Activated CD8-positive, alpha-beta T cell treated with anti-CD3 and anti-CD28 coated beads for 36 hours (primary cell): ENCODE data around the gene EIF5A. TPM values are rescaled to one million over a fixed set of nuclear protein-coding genes. Genes with fewer than 3 reads are reported as not detected.

Experiments
- ATAC-seq: fragments of 200-7000 bp; cut with Tn5 transposase; one replicate; pipeline ENCODE4 v1.10.0; 2021; ENCODE audit warnings: mild to moderate bottlenecking, moderate library complexity
- CTCF ChIA-PET: fragments of 350-600 bp; sonication (Branson Sonifier 250); formaldehyde crosslinking; loops from one replicate; lab custom pipeline; 2021; ENCODE audit warnings: antibody characterized with exemption; lab: Charles Lee
- POLR2A ChIA-PET: fragments of 350-600 bp; sonication (Branson Sonifier 250); formaldehyde crosslinking; loops from one replicate; lab custom pipeline; 2021; ENCODE audit warnings: antibody characterized with exemption; lab: Charles Lee
- DNase-seq: peaks from one replicate; pipeline ENCODE4 v3.0.0-alpha.2; 2020
- H3K27ac Mint-ChIP-seq: one replicate; pipeline ENCODE4 v1.8.0; 2021; ENCODE audit warnings: mild to moderate bottlenecking, mixed read lengths
- H3K27me3 Mint-ChIP-seq: one replicate; pipeline ENCODE4 v1.8.0; 2021; ENCODE audit warnings: mixed read lengths
- H3K36me3 Mint-ChIP-seq: one replicate; pipeline ENCODE4 v1.8.0; 2021; ENCODE audit warnings: low read depth, mixed read lengths
- H3K4me1 Mint-ChIP-seq: one replicate; pipeline ENCODE4 v1.8.0; 2021; ENCODE audit warnings: low read depth, mixed read lengths
- H3K4me3 Mint-ChIP-seq: one replicate; pipeline ENCODE4 v1.8.0; 2021; ENCODE audit warnings: mild to moderate bottlenecking, moderate library complexity, mixed read lengths
- H3K9me3 Mint-ChIP-seq: one replicate; pipeline ENCODE4 v1.8.0; 2021; ENCODE audit warnings: mixed read lengths
- intact Hi-C: fragments of 100-400 bp; cut with micrococcal nuclease; formaldehyde crosslinking; loops from one replicate; pipeline ENCODE4 v1.10.0; 2022
- total RNA-seq, 2 experiments: library from RNA; stranded (reverse); gene quantifications; one replicate each; pipeline ENCODE4 v1.2.3, GENCODE V29; 2021
- TF ChIP-seq, protein P1 (sequence below): fragments of 200-600 bp; IDR thresholded peaks from one replicate; pipeline ENCODE4 v1.8.0; 2022; ENCODE audit warnings: antibody characterized with exemption, mild to moderate bottlenecking

EIF5A gene
- total RNA-seq, 2 experiments from 2014 or later: 1,064 TPM

DNA sequence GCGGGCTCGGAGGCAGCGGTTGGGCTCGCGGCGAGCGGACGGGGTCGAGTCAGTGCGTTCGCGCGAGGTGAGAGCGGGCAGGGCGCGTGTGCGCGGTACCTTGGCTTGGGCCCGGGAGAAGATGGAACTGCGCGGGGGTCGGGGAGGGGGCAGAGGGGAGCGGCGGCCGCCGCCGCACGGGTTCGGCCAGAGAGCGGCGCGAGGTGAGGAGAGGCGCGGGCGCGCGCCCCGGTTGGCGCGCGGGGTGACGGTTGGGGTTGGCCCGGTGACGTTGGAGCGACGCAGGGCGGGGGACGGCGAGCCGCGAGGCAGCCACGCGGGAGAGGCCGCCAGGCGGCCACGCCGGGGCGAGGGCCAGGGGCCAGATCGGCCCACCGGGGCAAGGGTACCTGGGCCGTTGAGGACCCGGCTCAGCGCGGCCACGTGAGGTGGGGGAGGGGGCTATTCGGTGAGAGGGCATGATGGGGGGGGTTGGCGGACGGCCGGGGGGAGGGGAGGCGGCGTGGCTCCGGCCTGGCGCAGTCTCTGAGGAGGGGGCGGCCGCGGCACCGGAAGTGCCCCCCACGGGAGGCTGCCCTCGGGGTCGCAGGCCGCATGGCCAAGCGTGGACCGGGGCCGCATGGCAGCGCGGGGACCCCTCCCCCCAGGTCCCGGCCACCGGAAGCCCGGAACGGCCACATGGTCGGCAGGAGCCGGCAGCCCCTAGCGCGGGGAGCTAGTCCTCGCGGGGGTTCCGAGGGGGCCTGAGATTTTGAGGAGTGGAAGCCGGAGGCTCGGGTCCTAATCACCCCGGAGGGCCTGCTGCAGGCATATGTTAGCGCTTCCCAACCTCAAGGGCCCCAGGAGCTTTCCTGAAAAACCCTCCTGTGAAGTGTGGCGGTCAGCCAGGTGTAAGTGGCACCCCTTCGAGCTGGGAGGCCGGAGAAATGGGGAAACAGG, 527 bp downstream of the EIF5A start:
- intact Hi-C loops: no loop called here
- Mint-ChIP-seq H3K27me3 (no peaks in the 10 kb centered on the region), H3K4me1 (peaks cover 45% of the 10 kb centered on the region), H3K36me3 (peaks cover 46% of the 10 kb centered on the region), H3K27ac (peak overlapping the region; percentile 98), H3K4me3 (peak overlapping the region; percentile 94), H3K9me3 (peaks cover 2% of the 10 kb centered on the region)
- peak; percentile 58 for DNase-seq
- ChIA-PET POLR2A (interaction anchor here (0.6 to 9.0 kb wide), 25 partner anchors 10 to 378 kb away, joined by 3 to 150 read pairs (median 4); partner anchors contain the start of genes ACADVL, ACAP1, CD68 and CTDNEP1), CTCF (interaction anchor here (0.6 to 0.9 kb wide), 2 partner anchors 47 to 276 kb away, joined by 3 read pairs; partner anchors contain the start of genes MPDU1 and TMEM95)
- TF ChIP-seq, protein P1, sequence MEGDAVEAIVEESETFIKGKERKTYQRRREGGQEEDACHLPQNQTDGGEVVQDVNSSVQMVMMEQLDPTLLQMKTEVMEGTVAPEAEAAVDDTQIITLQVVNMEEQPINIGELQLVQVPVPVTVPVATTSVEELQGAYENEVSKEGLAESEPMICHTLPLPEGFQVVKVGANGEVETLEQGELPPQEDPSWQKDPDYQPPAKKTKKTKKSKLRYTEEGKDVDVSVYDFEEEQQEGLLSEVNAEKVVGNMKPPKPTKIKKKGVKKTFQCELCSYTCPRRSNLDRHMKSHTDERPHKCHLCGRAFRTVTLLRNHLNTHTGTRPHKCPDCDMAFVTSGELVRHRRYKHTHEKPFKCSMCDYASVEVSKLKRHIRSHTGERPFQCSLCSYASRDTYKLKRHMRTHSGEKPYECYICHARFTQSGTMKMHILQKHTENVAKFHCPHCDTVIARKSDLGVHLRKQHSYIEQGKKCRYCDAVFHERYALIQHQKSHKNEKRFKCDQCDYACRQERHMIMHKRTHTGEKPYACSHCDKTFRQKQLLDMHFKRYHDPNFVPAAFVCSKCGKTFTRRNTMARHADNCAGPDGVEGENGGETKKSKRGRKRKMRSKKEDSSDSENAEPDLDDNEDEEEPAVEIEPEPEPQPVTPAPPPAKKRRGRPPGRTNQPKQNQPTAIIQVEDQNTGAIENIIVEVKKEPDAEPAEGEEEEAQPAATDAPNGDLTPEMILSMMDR: no peak
- no peak for ATAC-seq

DNA sequence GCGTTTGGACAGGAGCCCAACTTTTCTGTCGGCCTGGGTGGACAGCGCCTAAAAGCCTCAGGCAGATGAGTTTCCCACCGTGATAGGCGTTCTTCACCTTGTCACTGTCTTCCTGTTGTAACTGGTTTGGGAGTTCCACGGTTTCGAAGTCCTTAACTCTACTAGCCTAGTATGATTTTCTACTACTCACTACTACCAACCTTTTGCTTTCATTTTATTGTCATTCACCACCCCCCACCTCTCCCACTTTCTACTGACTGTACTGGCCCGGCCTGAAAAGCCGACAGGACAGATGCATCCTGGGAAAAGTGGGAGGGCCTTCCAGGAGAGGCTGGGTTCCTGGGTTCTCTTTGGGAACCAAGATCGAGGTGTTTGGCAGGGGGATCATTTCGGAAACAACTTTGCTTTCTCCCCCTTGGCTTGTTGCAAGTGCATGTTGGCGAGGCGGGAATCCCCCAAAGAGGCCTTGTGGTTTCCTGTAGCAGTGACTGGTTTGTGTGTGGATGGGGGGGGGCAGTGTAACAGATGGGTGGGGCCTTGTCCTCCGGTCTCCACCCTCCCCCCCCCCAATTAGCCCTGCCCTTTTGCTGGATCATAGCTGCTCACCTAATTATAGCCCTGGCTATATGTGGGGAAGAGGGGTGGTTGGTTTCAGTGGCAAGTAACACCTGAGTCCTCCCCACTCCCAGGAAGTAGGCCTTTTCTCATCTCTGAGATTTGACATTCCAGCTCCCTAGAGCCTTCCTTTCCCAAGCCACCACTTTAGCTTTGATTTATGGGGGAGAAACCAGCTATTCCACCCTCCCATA, 1.4 kb downstream of the EIF5A start:
- Mint-ChIP-seq H3K27ac (peak overlapping the region; percentile 97), H3K27me3 (no peaks in the 10 kb centered on the region), H3K4me1 (peaks cover 53% of the 10 kb centered on the region), H3K9me3 (peaks cover 2% of the 10 kb centered on the region), H3K36me3 (peaks cover 49% of the 10 kb centered on the region), H3K4me3 (peak overlapping the region; percentile 94)
- TF ChIP-seq, protein P1: no peak
- POLR2A ChIA-PET: interaction anchor here (0.5 to 9.0 kb wide), 36 partner anchors 9 to 378 kb away, joined by 3 to 150 read pairs (median 3); partner anchors contain the start of genes ACADVL, ACAP1, CD68 and CTDNEP1
- intact Hi-C loops: no loop called here
- peak; percentile 93 for DNase-seq
- ATAC-seq: peak; percentile 28
- CTCF ChIA-PET: interaction anchor here (0.6 to 1.2 kb wide), 3 partner anchors 35 to 275 kb away, joined by 3 read pairs; partner anchors contain the start of genes MPDU1 and TMEM95

DNA sequence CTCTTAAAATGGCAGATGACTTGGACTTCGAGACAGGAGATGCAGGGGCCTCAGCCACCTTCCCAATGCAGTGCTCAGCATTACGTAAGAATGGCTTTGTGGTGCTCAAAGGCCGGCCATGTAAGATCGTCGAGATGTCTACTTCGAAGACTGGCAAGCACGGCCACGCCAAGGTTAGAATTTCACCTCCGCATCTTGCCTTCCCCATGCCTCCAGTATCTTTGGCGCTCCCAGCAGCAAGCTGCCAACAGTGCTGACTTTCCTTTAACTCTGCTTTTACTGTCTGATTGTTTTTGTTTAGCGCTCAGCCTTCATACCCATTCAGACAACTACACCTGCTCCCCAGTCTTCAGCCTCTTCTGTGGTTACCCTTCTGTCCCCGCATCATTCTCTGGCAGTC, 2.2 kb downstream of the EIF5A start:
- TF ChIP-seq, protein P1: no peak
- CTCF ChIA-PET: interaction anchor here (0.8 to 2.1 kb wide), 4 partner anchors 13 to 46 kb away, joined by 3 to 11 read pairs (median 3); no protein-coding TSS in a partner anchor
- Mint-ChIP-seq H3K9me3 (no peaks in the 10 kb centered on the region), H3K4me1 (peaks cover 58% of the 10 kb centered on the region), H3K4me3 (peak overlapping the region; percentile 94), H3K36me3 (peaks cover 52% of the 10 kb centered on the region), H3K27me3 (no peaks in the 10 kb centered on the region), H3K27ac (peak overlapping the region; percentile 97)
- DNase-seq: no peak
- POLR2A ChIA-PET: interaction anchor here (0.5 to 9.0 kb wide), 18 partner anchors 8 to 274 kb away, joined by 3 to 150 read pairs (median 4); partner anchors contain the start of genes ACAP1, CD68, GABARAP and MPDU1
- no peak for ATAC-seq
- intact Hi-C loops: no loop called here

DNA sequence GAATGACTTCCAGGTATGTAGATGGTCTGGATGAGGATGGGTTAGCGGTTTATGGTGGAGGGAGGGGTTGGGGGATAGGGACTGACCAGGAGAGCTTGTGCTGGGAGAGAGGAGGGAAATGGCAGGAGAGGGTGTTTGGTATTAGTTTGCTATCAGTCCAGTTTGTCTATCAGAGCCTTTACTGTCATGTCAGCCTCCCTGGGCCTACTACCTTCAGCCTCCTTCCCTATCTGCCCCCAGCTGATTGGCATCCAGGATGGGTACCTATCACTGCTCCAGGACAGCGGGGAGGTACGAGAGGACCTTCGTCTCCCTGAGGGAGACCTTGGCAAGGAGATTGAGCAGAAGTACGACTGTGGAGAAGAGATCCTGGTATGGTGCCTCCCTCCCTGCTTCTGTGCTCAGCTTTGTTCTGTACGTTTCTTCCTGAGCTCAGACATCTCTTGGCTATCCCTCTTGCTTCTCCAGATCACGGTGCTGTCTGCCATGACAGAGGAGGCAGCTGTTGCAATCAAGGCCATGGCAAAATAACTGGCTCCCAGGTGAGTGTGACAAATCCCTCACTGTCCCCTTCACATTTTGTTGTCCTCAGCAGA, 3.8 kb downstream of the EIF5A start:
- ATAC-seq (no peak), DNase-seq (no peak)
- Mint-ChIP-seq H3K4me3 (peak overlapping the region; percentile 94), H3K27me3 (no peaks in the 10 kb centered on the region), H3K4me1 (peaks cover 59% of the 10 kb centered on the region), H3K36me3 (peaks cover 58% of the 10 kb centered on the region), H3K9me3 (no peaks in the 10 kb centered on the region), H3K27ac (peak overlapping the region; percentile 97)
- CTCF ChIA-PET: interaction anchor here (0.9 to 2.1 kb wide), 4 partner anchors 11 to 18 kb away, joined by 3 to 11 read pairs (median 3); no protein-coding TSS in a partner anchor
- TF ChIP-seq, protein P1: no peak
- POLR2A ChIA-PET: interaction anchor here (1.3 to 9.0 kb wide), 5 partner anchors 15 to 264 kb away, joined by 3 to 150 read pairs (median 20); partner anchors contain the start of genes ACAP1, NEURL4 and SLC2A4
- intact Hi-C loops: no loop called here
